HepG2 (cell line): ENCODE results near the gene GSX1.

Experiments
- AFF4 ChIP-seq: sonication (generic); formaldehyde crosslinking; IDR thresholded peaks from 2 replicates; pipeline ENCODE4 v1.4.0; 2020; ENCODE audit warnings: missing genetic modification reagents
- CHD2 ChIP-seq: IDR thresholded peaks from 2 replicates; pipeline ENCODE4 v1.6.1; 2011; ENCODE audit warnings: low read depth, low read length, improper control_type of control experiment
- MXD1 ChIP-seq: sonication (generic); formaldehyde crosslinking; IDR thresholded peaks from 2 replicates; pipeline ENCODE4 v1.4.0; 2020; ENCODE audit warnings: mild to moderate bottlenecking, missing genetic modification reagents
- NFIC ChIP-seq: IDR thresholded peaks from 2 replicates; pipeline ENCODE4 v1.6.1; 2012; ENCODE audit warnings: mild to moderate bottlenecking, low read length, inconsistent platforms
- RXRA ChIP-seq: sonication (generic); formaldehyde crosslinking; IDR thresholded peaks from 2 replicates; pipeline ENCODE4 v1.5.1; 2020; ENCODE audit warnings: missing genetic modification reagents
- SATB2 ChIP-seq: sonication (generic); formaldehyde crosslinking; IDR thresholded peaks from 2 replicates; pipeline ENCODE4 v1.5.0; 2020; ENCODE audit warnings: missing genetic modification reagents
- STAG1 ChIP-seq: sonication (generic); formaldehyde crosslinking; IDR thresholded peaks from 2 replicates; pipeline ENCODE4 v1.4.0; 2020; ENCODE audit warnings: missing genetic modification reagents
- TRIM24 ChIP-seq: sonication (generic); formaldehyde crosslinking; IDR thresholded peaks from 2 replicates; pipeline ENCODE4 v1.8.0; 2022; ENCODE audit warnings: mild to moderate bottlenecking, missing genetic modification reagents
- ZFP62 ChIP-seq: sonication (generic); formaldehyde crosslinking; IDR thresholded peaks from 2 replicates; pipeline ENCODE4 v1.4.0; 2020; ENCODE audit warnings: missing genetic modification reagents
- ZNF224 ChIP-seq: sonication (generic); formaldehyde crosslinking; IDR thresholded peaks from 2 replicates; pipeline ENCODE4 v1.5.0; 2020; ENCODE audit warnings: mild to moderate bottlenecking, missing genetic modification reagents
- ZZZ3 ChIP-seq: sonication (generic); formaldehyde crosslinking; IDR thresholded peaks from 2 replicates; pipeline ENCODE4 v1.4.0; 2020; ENCODE audit warnings: missing genetic modification reagents, mild to moderate bottlenecking, borderline replicate concordance

GRCh38 chr13:27795718-27796019 lies 3.4 kb downstream of the GSX1 start:
- TF ChIP-seq NFIC = no peak
- no peak for TF ChIP-seq ZNF224 (CRISPR knock-in tag)
- no peak for TF ChIP-seq STAG1
- TF ChIP-seq ZFP62 (CRISPR knock-in tag) = no peak
- no peak for TF ChIP-seq MXD1 (CRISPR knock-in tag)
- no peak for TF ChIP-seq SATB2 (CRISPR knock-in tag)
- TF ChIP-seq ZZZ3 (CRISPR knock-in tag) = no peak
- TF ChIP-seq CHD2 = no peak
- no peak for TF ChIP-seq AFF4
- no peak for TF ChIP-seq TRIM24
- no peak for TF ChIP-seq RXRA (CRISPR knock-in tag)
